GM18505 (cell line): Measurements from ENCODE around the gene SCAMP2.
A peak's percentile ranks its signal among the peaks of the same experiment; 100 is the strongest.

Experiments used
- ATAC-seq: cut with Tn5 transposase; IDR thresholded peaks from one replicate; pipeline ENCODE4 v1.9.1; 2021; ENCODE audit not compliant: unreplicated experiment
- POLR2A ChIP-seq: IDR thresholded peaks from 4 replicates; pipeline ENCODE4 v1.6.1; 2011; ENCODE audit warnings: borderline replicate concordance; ENCODE audit not compliant: insufficient read depth, insufficient read length; ENCODE audit errors: extremely low read depth

Gene SCAMP2

GRCh38 chr15:74802862-74803447 is 70.2 kb downstream of the SCAMP2 start:
- no peak for ATAC-seq
- peak; percentile 22 for TF ChIP-seq POLR2A

GRCh38 chr15:74802290-74802689 is 70.9 kb downstream of the SCAMP2 start:
- no peak for TF ChIP-seq POLR2A
- ATAC-seq = no peak

GRCh38 chr15:74801311-74801997 is 71.7 kb downstream of the SCAMP2 start:
- ATAC-seq = no peak
- no peak for TF ChIP-seq POLR2A

- ATAC-seq = no peak
- TF ChIP-seq POLR2A = no peak
Observed at GRCh38 chr15:74800559-74801094, 72.5 kb downstream of the SCAMP2 start.

GRCh38 chr15:74799856-74800558 is 73.2 kb downstream of the SCAMP2 start:
- TF ChIP-seq POLR2A = no peak

GRCh38 chr15:74799255-74799855 is 73.8 kb downstream of the SCAMP2 start:
- no peak for TF ChIP-seq POLR2A
- peak; percentile 13 for ATAC-seq

More at GRCh38 chr15:74799856-74800558, 73.2 kb downstream of the SCAMP2 start:
- peak; percentile 69 for ATAC-seq

GRCh38 chr15:74798388-74799254 is 74.5 kb downstream of the SCAMP2 start:
- peak; percentile 5 for TF ChIP-seq POLR2A
- ATAC-seq = no peak

- no peak for ATAC-seq
- TF ChIP-seq POLR2A = no peak
Observed at GRCh38 chr15:74795966-74796625, 77.1 kb downstream of the SCAMP2 start.

GRCh38 chr15:74794970-74795349 is 78.2 kb downstream of the SCAMP2 start:
- TF ChIP-seq POLR2A = no peak
- no peak for ATAC-seq

- no peak for TF ChIP-seq POLR2A
- no peak for ATAC-seq
Observed at GRCh38 chr15:74794248-74794969, 78.8 kb downstream of the SCAMP2 start.
